Stimulated activated effector memory CD8-positive, alpha-beta T cell treated with anti-CD3 and anti-CD28 coated beads, Interleukin-12 subunit alpha, Interleukin-12 subunit beta, amount 100 ng/mL, for 72 hours (primary cell): ENCODE data around the gene COL4A5.
"Not testable (repeated sequence)": the region's sequence is repeated elsewhere in the genome, so short reads cannot be mapped to it uniquely, and the experiment has no call there.

Experiments used
- ATAC-seq: fragments of 150-1000 bp; cut with Tn5 transposase; 2 replicates; pipeline ENCODE4 v1.10.0; 2021
- DNase-seq, 2 donors: peaks; one replicate each; pipeline ENCODE4 v3.0.0; 2021 to 2022; ENCODE audit warnings: low spot score in 2 of 2
- H3K27ac Mint-ChIP-seq: one replicate; pipeline ENCODE4 v1.8.0; 2022; ENCODE audit warnings: mild to moderate bottlenecking, mixed read lengths
- H3K36me3 Mint-ChIP-seq: one replicate; pipeline ENCODE4 v1.8.0; 2022; ENCODE audit warnings: mild to moderate bottlenecking, mixed read lengths
- H3K4me1 Mint-ChIP-seq: one replicate; pipeline ENCODE4 v1.8.0; 2022; ENCODE audit warnings: mixed read lengths
- H3K4me3 Mint-ChIP-seq: one replicate; pipeline ENCODE4 v1.8.0; 2022; ENCODE audit warnings: mild to moderate bottlenecking, mixed read lengths
- H3K9me3 Mint-ChIP-seq: one replicate; pipeline ENCODE4 v1.8.0; 2022; ENCODE audit warnings: mixed read lengths

Gene COL4A5

GRCh38 chrX:108437349-108438109, 2.1 kb upstream of the COL4A5 start:
- H3K9me3 Mint-ChIP-seq = no peaks in the 10 kb centered on the region
- H3K4me3 Mint-ChIP-seq = no peak overlapping the region
- H3K4me1 Mint-ChIP-seq = no peaks in the 10 kb centered on the region
- DNase-seq (no peak), ATAC-seq (no peak)
- no peak overlapping the region for H3K27ac Mint-ChIP-seq
- H3K36me3 Mint-ChIP-seq = no peaks in the 10 kb centered on the region

- Mint-ChIP-seq H3K9me3 (no peaks in the 10 kb centered on the region), H3K4me3 (no peak within 1 kb of the TSS), H3K36me3 (no peaks in the 10 kb centered on the region), H3K27ac (no peak within 1 kb of the TSS), H3K4me1 (no peaks in the 10 kb centered on the region)
- DNase-seq (no peak), ATAC-seq (peak; percentile 19)
Observed at GRCh38 chrX:108438110-108438623, 1.5 kb upstream of the COL4A5 start, which contains the start of gene COL4A6. Gene COL4A6 (minus strand): TSS chrX:108438422. CDS start chrX:108438196, 226 bp downstream.

GRCh38 chrX:108439961-108440696, 491 bp downstream of the COL4A5 start:
- Mint-ChIP-seq H3K4me1 (no peaks in the 10 kb centered on the region), H3K27ac (no peak overlapping the region), H3K9me3 (no peaks in the 10 kb centered on the region), H3K36me3 (no peaks in the 10 kb centered on the region), H3K4me3 (peak overlapping the region; percentile 61)
- DNase-seq (no peak), ATAC-seq (no peak)

- H3K36me3 Mint-ChIP-seq = no peaks in the 10 kb centered on the region
- no peaks in the 10 kb centered on the region for H3K9me3 Mint-ChIP-seq
- H3K4me1 Mint-ChIP-seq = no peaks in the 10 kb centered on the region
- H3K4me3 Mint-ChIP-seq = no peak overlapping the region
- no peak for ATAC-seq
- no peak overlapping the region for H3K27ac Mint-ChIP-seq
- DNase-seq = no peak
Observed at GRCh38 chrX:108442901-108443464, 3.3 kb downstream of the COL4A5 start.

- DNase-seq (no peak), ATAC-seq (no peak)
- no peak overlapping the region for H3K27ac Mint-ChIP-seq
- no peaks in the 10 kb centered on the region for H3K4me1 Mint-ChIP-seq
- H3K4me3 Mint-ChIP-seq = no peak overlapping the region
- no peaks in the 10 kb centered on the region for H3K9me3 Mint-ChIP-seq
- no peaks in the 10 kb centered on the region for H3K36me3 Mint-ChIP-seq
Observed at GRCh38 chrX:108447303-108447702, 7.7 kb downstream of the COL4A5 start.

GRCh38 chrX:108453841-108454240, 14.2 kb downstream of the COL4A5 start:
- Mint-ChIP-seq H3K27ac (no peak overlapping the region), H3K4me1 (no peaks in the 10 kb centered on the region), H3K9me3 (no peaks in the 10 kb centered on the region), H3K4me3 (no peak overlapping the region), H3K36me3 (no peaks in the 10 kb centered on the region)
- DNase-seq (no peak), ATAC-seq (no peak)

- no peak overlapping the region for H3K4me3 Mint-ChIP-seq
- H3K4me1 Mint-ChIP-seq = no peaks in the 10 kb centered on the region
- ATAC-seq = no peak
- H3K36me3 Mint-ChIP-seq = no peaks in the 10 kb centered on the region
- no peak for DNase-seq
- no peak overlapping the region for H3K27ac Mint-ChIP-seq
- H3K9me3 Mint-ChIP-seq = no peaks in the 10 kb centered on the region
Observed at GRCh38 chrX:108456971-108457477, 17.4 kb downstream of the COL4A5 start.

GRCh38 chrX:108464604-108465003, 25.0 kb downstream of the COL4A5 start:
- Mint-ChIP-seq H3K27ac (no peak overlapping the region), H3K36me3 (no peaks in the 10 kb centered on the region), H3K4me1 (no peaks in the 10 kb centered on the region), H3K4me3 (no peak overlapping the region), H3K9me3 (no peaks in the 10 kb centered on the region)
- DNase-seq (no peak), ATAC-seq (no peak)

- H3K27ac Mint-ChIP-seq = no peak overlapping the region
- no peaks in the 10 kb centered on the region for H3K36me3 Mint-ChIP-seq
- H3K4me1 Mint-ChIP-seq = no peaks in the 10 kb centered on the region
- no peak overlapping the region for H3K4me3 Mint-ChIP-seq
- ATAC-seq (no peak), DNase-seq (no peak)
- H3K9me3 Mint-ChIP-seq = peaks cover 7% of the 10 kb centered on the region
Observed at GRCh38 chrX:108468486-108468885, 28.8 kb downstream of the COL4A5 start.

- no peak overlapping the region for H3K27ac Mint-ChIP-seq
Observed at GRCh38 chrX:108473979-108474378, 34.3 kb downstream of the COL4A5 start.

GRCh38 chrX:108481528-108481927, 41.9 kb downstream of the COL4A5 start:
- not testable (repeated sequence) for H3K27ac Mint-ChIP-seq, DNase-seq, H3K4me3 Mint-ChIP-seq, ATAC-seq, H3K9me3 Mint-ChIP-seq, H3K36me3 Mint-ChIP-seq, H3K4me1 Mint-ChIP-seq

More at GRCh38 chrX:108473979-108474378, 34.3 kb downstream of the COL4A5 start:
- DNase-seq (no peak), ATAC-seq (no peak)
- Mint-ChIP-seq H3K4me3 (no peak overlapping the region), H3K4me1 (no peaks in the 10 kb centered on the region), H3K9me3 (peaks cover 10% of the 10 kb centered on the region), H3K36me3 (no peaks in the 10 kb centered on the region)

GRCh38 chrX:108484251-108484650, 44.6 kb downstream of the COL4A5 start:
- H3K4me3 Mint-ChIP-seq = no peak overlapping the region

GRCh38 chrX:108485960-108486359, 46.3 kb downstream of the COL4A5 start:
- no peaks in the 10 kb centered on the region for H3K9me3 Mint-ChIP-seq
- no peak overlapping the region for H3K27ac Mint-ChIP-seq
- no peak for DNase-seq
- no peak overlapping the region for H3K4me3 Mint-ChIP-seq
- no peaks in the 10 kb centered on the region for H3K36me3 Mint-ChIP-seq
- no peaks in the 10 kb centered on the region for H3K4me1 Mint-ChIP-seq
- ATAC-seq = no peak

More at GRCh38 chrX:108484251-108484650, 44.6 kb downstream of the COL4A5 start:
- Mint-ChIP-seq H3K27ac (no peak overlapping the region), H3K4me1 (no peaks in the 10 kb centered on the region), H3K9me3 (no peaks in the 10 kb centered on the region), H3K36me3 (no peaks in the 10 kb centered on the region)
- DNase-seq (no peak), ATAC-seq (no peak)

- H3K36me3 Mint-ChIP-seq = no peaks in the 10 kb centered on the region
- DNase-seq (no peak), ATAC-seq (no peak)
- H3K9me3 Mint-ChIP-seq = no peaks in the 10 kb centered on the region
- no peaks in the 10 kb centered on the region for H3K4me1 Mint-ChIP-seq
- H3K4me3 Mint-ChIP-seq = no peak overlapping the region
- no peak overlapping the region for H3K27ac Mint-ChIP-seq
Observed at GRCh38 chrX:108494406-108495090, 54.9 kb downstream of the COL4A5 start.

- DNase-seq (no peak), ATAC-seq (no peak)
- no peak overlapping the region for H3K4me3 Mint-ChIP-seq
- H3K36me3 Mint-ChIP-seq = no peaks in the 10 kb centered on the region
- no peaks in the 10 kb centered on the region for H3K9me3 Mint-ChIP-seq
- no peaks in the 10 kb centered on the region for H3K4me1 Mint-ChIP-seq
- H3K27ac Mint-ChIP-seq = no peak overlapping the region
Observed at GRCh38 chrX:108511721-108512120, 72.1 kb downstream of the COL4A5 start.
